ENCODE measurements around the gene ST3GAL3.

GRCh38 chr1:43832255-43832654 is 124.9 kb downstream of the ST3GAL3 start:
- TF ChIP-seq, protein P1, sequence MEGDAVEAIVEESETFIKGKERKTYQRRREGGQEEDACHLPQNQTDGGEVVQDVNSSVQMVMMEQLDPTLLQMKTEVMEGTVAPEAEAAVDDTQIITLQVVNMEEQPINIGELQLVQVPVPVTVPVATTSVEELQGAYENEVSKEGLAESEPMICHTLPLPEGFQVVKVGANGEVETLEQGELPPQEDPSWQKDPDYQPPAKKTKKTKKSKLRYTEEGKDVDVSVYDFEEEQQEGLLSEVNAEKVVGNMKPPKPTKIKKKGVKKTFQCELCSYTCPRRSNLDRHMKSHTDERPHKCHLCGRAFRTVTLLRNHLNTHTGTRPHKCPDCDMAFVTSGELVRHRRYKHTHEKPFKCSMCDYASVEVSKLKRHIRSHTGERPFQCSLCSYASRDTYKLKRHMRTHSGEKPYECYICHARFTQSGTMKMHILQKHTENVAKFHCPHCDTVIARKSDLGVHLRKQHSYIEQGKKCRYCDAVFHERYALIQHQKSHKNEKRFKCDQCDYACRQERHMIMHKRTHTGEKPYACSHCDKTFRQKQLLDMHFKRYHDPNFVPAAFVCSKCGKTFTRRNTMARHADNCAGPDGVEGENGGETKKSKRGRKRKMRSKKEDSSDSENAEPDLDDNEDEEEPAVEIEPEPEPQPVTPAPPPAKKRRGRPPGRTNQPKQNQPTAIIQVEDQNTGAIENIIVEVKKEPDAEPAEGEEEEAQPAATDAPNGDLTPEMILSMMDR (IDR thresholded peaks at IDR 0.05): no peak
- no peak for TF ChIP-seq POLR2A (IDR thresholded peaks at IDR 0.05)

Measured in right lobe of liver (tissue), 4 donors.